HEK293T (cell line): ENCODE measurements around the gene PTPRM.

Experiments used
- CTCF ChIA-PET: fragments of 350-600 bp; formaldehyde crosslinking; extraction: SDS; loops from one replicate; lab custom pipeline; 2021; ENCODE audit warnings: antibody characterized with exemption, inconsistent platforms; lab: Yijun Ruan, JAX
- POLR2A ChIA-PET: fragments of 350-600 bp; formaldehyde crosslinking; extraction: SDS; loops from one replicate; lab custom pipeline; 2020; ENCODE audit warnings: antibody characterized with exemption, inconsistent platforms; lab: Yijun Ruan, JAX
- DNase-seq: peaks from one replicate; pipeline ENCODE4 v3.0.0; 2012; ENCODE audit warnings: mixed read lengths; ENCODE audit errors: extremely low spot score
- ARNT ChIP-seq: fragments of 450-650 bp; IDR thresholded peaks from 2 replicates; pipeline ENCODE4 v1.6.1; 2017; ENCODE audit warnings: mild to moderate bottlenecking
- BHLHE40 ChIP-seq: fragments of 450-650 bp; IDR thresholded peaks from 2 replicates; pipeline ENCODE4 v1.6.1; 2016; ENCODE audit warnings: mild to moderate bottlenecking, moderate library complexity, borderline replicate concordance
- CTBP1 ChIP-seq: fragments of 450-650 bp; IDR thresholded peaks from 2 replicates; pipeline ENCODE4 v1.6.1; 2016; ENCODE audit warnings: borderline replicate concordance
- ELF4 ChIP-seq: fragments of 450-650 bp; IDR thresholded peaks from 2 replicates; pipeline ENCODE4 v1.6.1; 2017; ENCODE audit warnings: antibody characterized with exemption
- FOXA1 ChIP-seq: fragments of 450-650 bp; IDR thresholded peaks from 2 replicates; pipeline ENCODE4 v1.6.1; 2016; ENCODE audit warnings: mild to moderate bottlenecking
- FOXK2 ChIP-seq: fragments of 450-650 bp; IDR thresholded peaks from 2 replicates; pipeline ENCODE4 v1.6.1; 2016; ENCODE audit warnings: mild to moderate bottlenecking
- FOXM1 ChIP-seq: fragments of 450-650 bp; IDR thresholded peaks from 2 replicates; pipeline ENCODE4 v1.6.1; 2017; ENCODE audit warnings: mild to moderate bottlenecking, borderline replicate concordance
- HDGF ChIP-seq: fragments of 450-650 bp; IDR thresholded peaks from 2 replicates; pipeline ENCODE4 v1.6.1; 2017; ENCODE audit warnings: antibody characterized with exemption, borderline replicate concordance
- L3MBTL2 ChIP-seq: fragments of 450-650 bp; conservative IDR thresholded peaks from 2 replicates; pipeline ENCODE4 v1.6.1; 2016; ENCODE audit warnings: mild to moderate bottlenecking
- LEF1 ChIP-seq: fragments of 450-650 bp; IDR thresholded peaks from 2 replicates; pipeline ENCODE4 v1.6.1; 2017; ENCODE audit warnings: mild to moderate bottlenecking, borderline replicate concordance
- NFRKB ChIP-seq: fragments of 450-650 bp; IDR thresholded peaks from 2 replicates; pipeline ENCODE4 v1.6.1; 2016; ENCODE audit warnings: mild to moderate bottlenecking, moderate library complexity
- SP1 ChIP-seq: fragments of 450-650 bp; IDR thresholded peaks from 2 replicates; pipeline ENCODE4 v1.6.1; 2017
- SUZ12 ChIP-seq: fragments of 450-650 bp; IDR thresholded peaks from 2 replicates; pipeline ENCODE4 v1.6.1; 2016; ENCODE audit warnings: mild to moderate bottlenecking
- TARDBP ChIP-seq: fragments of 450-650 bp; IDR thresholded peaks from 2 replicates; pipeline ENCODE4 v1.6.1; 2016
- ZNF384 ChIP-seq: fragments of 450-650 bp; IDR thresholded peaks from 2 replicates; pipeline ENCODE4 v1.6.1; 2016
- TF ChIP-seq, protein P1 (sequence below): fragments of 450-650 bp; IDR thresholded peaks from 2 replicates; pipeline ENCODE4 v1.6.1; 2016

The PTPRM gene

DNA sequence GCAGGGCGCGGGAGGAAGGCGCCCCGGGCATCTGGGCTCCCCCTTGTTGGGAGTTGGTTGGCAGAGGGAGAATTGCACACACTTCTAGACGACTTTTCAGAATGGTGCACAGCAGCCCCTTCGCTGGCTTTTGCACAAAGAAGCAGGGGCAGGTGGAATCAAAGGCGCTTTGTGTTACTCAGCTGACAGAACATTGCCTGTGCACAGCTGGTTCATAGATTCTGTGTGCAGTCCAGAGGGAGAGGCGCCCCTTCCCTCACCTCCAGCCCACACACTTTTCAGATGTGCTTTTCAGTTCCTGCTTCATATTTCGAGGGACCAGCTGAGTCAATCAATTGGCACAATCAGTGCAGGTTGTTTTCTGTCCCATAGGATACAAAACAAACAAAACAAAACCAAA lies 693.7 kb downstream of the PTPRM start:
- CTCF ChIA-PET = no interaction called here
- no peak for DNase-seq
- POLR2A ChIA-PET = no interaction called here
- no peak for TF ChIP-seq ARNT
- no peak for TF ChIP-seq SP1
- TF ChIP-seq CTBP1 = no peak

DNA sequence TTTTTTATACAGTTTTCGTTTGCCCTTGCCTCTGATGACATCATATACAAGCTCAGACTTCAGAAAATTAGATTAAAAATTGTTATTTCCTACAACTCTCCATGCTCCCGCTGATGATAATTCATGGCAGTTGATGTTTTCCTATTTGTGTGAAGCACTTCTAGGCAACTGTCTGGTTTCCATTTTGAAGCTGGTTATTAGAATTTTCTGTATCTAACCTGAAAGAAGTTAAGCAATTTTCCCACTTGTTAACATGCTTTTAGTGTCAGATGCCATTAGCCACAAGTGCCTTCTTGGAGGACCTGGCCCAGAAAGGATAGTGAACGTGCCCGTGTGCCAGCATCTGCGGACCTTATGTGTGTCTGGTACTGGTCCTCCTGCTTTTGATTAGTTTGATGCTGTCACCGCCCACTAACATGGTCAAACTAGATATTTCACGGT lies 694.6 kb downstream of the PTPRM start:
- DNase-seq = no peak
- no peak for TF ChIP-seq ZNF384
- POLR2A ChIA-PET = no interaction called here
- CTCF ChIA-PET = no interaction called here

DNA sequence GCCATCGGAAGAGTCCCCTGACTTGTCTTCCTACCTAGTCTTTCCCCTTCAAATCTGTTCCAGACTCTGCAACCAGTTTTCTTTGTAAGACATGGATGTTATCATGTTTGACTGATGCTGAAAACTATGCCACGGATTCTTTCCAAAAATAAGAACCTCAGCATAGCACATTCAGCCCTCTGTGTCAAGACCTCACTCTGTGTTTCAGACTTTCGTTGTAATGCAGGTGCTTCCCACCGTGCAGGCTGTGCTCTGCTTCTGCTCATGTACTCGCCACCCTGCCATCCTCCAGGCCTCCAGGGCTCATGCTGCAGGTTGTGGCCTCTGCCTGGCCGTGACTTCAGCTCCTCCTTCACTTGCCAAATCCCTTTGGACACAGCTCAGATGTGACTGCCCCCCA lies 695.1 kb downstream of the PTPRM start:
- POLR2A ChIA-PET = no interaction called here

DNA sequence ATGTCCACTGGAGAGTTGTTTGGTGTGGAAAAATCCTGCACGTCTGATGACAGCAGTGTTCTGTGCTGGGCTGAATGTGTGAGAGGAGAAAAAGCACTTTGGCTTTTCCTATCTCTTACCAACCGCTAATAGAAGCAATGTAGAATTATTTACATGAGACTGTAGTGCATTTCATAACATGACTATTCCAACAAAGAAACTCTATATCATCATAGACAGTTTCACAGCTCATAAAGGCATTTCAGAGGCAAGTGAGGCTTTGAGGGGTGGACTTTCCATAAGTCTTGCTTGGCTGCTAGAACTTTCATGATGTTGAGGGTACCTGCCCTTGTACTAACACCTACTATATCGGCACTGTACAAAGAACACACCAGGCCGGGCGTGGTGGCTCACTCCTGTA lies 697.0 kb downstream of the PTPRM start:
- POLR2A ChIA-PET = no interaction called here
- CTCF ChIA-PET = no interaction called here
- TF ChIP-seq TARDBP (no peak), FOXM1 (no peak)
- DNase-seq = no peak

More for the DNA sequence above, 695.1 kb downstream of the PTPRM start:
- TF ChIP-seq SP1 (no peak), CTBP1 (no peak), FOXM1 (no peak), FOXA1 (no peak), L3MBTL2 (no peak), ELF4 (no peak)
- TF ChIP-seq, protein P1, sequence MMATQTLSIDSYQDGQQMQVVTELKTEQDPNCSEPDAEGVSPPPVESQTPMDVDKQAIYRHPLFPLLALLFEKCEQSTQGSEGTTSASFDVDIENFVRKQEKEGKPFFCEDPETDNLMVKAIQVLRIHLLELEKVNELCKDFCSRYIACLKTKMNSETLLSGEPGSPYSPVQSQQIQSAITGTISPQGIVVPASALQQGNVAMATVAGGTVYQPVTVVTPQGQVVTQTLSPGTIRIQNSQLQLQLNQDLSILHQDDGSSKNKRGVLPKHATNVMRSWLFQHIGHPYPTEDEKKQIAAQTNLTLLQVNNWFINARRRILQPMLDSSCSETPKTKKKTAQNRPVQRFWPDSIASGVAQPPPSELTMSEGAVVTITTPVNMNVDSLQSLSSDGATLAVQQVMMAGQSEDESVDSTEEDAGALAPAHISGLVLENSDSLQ = no peak
- no peak for DNase-seq
- CTCF ChIA-PET = no interaction called here

DNA sequence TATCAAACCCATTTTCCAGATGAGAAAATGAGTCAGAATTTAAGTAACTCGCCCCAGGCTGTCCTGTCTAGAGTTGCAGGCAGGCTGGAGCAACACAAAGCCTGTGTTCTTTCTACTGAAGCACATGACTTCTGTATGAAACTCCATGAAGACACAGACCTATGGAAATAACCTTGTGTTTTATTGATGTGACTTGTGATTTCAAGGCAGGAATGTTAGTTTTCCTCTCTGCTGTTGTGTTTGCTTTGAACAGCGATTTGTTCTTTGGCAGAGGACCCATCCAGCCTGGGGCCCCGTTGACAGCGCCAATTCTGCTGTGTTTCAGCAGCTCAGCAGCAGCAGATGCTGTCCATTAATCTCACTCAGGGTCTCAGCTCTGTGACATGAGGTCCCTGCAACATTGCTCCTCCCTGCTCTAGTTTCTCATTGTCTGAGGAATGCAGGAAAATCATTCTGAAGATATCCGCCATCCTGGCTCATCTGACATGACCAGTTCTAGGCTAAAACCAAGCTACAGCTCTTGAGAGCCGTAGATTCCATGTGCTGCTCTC lies 697.8 kb downstream of the PTPRM start:
- POLR2A ChIA-PET = no interaction called here
- TF ChIP-seq SUZ12 (no peak), HDGF (no peak), CTBP1 (no peak), ELF4 (no peak), ZNF384 (no peak), BHLHE40 (no peak), TARDBP (no peak), FOXK2 (no peak), SP1 (no peak), FOXA1 (no peak), NFRKB (no peak), LEF1 (no peak), FOXM1 (no peak), L3MBTL2 (no peak), ARNT (no peak)
- TF ChIP-seq, protein P1 = no peak
- no peak for DNase-seq
- CTCF ChIA-PET = no interaction called here

DNA sequence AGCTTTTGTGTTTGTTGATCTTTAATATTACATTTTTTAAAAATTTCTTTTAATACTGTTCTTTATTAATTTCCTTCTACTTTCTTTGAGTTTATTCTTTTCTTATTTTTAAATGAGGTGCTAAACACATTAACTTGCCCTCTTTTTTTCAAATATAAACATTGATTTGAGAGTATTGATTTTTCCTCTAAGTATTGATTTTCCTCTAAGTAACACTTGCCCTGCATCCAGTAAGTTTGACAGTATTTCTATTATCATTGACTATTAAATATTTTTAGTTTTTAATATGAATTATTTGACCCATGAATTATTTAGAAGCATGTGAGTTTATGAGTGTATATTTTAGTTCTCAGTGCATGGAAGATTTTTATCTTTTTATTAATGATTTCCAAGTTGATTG lies 705.1 kb downstream of the PTPRM start:
- no peak for DNase-seq

DNA sequence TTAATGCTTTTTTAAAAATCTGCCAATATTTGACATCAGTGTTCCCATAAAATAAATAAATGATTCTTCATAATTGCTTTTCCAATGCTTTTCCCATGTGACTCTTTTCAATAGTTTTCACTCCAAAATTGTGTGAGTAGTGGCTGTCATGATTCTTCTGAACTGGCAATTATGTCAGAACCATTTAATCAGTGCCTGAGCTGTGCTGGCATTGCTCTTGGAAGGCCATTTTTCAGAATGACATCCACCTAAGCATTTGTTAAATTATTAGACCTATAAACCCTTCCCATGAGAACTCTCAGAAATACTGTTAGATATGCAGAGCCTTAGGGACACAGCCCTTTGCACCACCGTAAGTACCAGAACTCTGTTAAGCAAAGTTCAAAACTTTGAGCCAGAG lies 707.3 kb downstream of the PTPRM start:
- TF ChIP-seq ZNF384 = no peak
- TF ChIP-seq ARNT = no peak
- ChIA-PET POLR2A (no interaction called here), CTCF (interaction anchor here (0.5 kb wide), 1 partner anchor 34 kb away, joined by 10 read pairs; no protein-coding TSS in a partner anchor)
- no peak for DNase-seq

More for the DNA sequence above, 705.1 kb downstream of the PTPRM start:
- ChIA-PET POLR2A (no interaction called here), CTCF (no interaction called here)
- TF ChIP-seq ELF4 (no peak), BHLHE40 (no peak), FOXM1 (no peak), L3MBTL2 (no peak), ARNT (no peak), TARDBP (no peak), ZNF384 (no peak), LEF1 (no peak), FOXA1 (no peak), NFRKB (no peak), SUZ12 (no peak), FOXK2 (no peak), CTBP1 (no peak), SP1 (no peak), HDGF (no peak)
- TF ChIP-seq, protein P1 = no peak
